ENCODE data around the gene FAM90A26.
"Not testable (repeated sequence)": the region's sequence is repeated elsewhere in the genome, so short reads cannot be mapped to it uniquely, and the experiment has no call there.

Gene FAM90A26, protein sequence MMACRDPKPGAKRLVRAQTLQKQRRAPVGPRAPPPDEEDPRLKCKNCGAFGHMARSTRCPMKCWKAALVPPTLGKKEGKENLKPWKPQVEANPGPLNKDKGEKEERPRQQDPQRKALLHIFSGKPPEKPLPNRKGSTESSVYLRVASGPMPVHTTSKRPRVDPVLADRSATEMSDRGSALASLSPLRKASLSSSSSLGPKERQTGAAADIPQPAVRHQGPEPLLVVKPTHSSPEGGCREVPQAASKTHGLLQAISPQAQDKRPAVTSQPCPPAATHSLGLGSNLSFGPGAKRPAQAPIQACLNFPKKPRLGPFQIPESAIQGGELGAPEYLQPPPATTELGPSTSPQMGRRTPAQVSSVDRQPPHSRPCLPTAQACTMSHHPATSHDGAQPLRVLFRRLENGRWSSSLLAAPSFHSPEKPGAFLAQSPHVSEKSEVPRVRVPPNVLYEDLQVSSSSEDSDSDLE

DNA sequence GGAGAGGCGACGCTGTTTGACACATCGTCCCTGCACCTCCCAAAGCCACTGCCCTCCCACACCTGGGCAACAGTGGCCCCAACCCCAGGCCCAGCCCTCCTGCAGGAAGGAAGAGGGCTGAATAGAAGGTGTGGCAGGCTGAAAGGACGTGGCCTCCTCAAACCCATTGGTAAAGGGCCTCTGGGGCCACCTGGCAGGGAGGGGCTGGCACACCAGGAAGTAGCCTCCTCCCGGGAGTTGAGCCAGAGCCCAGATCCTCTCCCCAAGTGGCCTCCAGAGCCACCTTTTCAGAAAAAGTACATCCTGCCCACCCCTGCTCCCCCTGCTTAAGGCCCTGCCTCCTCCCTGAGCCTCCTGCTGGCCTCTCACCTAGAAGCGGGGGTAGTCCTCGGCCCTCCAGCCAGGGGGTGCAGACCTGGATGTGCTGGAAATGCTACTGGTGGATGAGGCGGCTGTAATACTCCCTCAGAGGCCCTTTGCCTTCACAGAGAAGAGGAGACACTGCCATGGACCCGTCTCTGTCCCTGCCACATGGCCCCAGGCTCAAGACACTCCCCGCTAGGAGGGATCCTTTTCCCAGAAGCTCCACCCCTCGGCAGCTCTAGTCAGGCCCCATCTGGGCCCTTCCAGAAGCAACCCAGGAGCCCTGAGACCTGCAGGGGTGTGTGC is at the start of gene FAM90A26:
TSS of gene FAM90A26 (plus strand) at position 619 of the 669 bp plus-strand sequence. CDS start 2,764 bp downstream, outside the sequence.
- not testable (repeated sequence) for DNase-seq

DNA sequence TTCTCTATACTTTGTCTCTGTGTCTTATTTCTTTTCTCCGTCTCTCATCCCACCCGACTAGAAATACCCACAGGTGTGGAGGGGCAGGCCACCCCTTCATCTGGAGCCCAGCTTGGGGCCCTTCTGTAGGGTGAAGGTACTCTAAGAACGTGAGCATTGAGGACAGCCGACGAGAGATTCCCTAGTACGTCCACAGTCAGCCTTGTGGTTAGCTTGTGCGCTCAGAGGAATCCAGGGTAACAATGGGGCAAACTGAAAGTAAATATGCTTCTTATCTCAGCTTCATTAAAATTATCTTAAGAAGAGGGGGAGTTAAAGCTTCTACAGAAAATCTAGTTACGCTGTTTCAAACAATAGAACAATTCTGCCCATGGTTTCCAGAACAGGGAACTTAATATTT is 47.5 kb upstream of the FAM90A26 start:
- not testable (repeated sequence) for DNase-seq

DNA sequence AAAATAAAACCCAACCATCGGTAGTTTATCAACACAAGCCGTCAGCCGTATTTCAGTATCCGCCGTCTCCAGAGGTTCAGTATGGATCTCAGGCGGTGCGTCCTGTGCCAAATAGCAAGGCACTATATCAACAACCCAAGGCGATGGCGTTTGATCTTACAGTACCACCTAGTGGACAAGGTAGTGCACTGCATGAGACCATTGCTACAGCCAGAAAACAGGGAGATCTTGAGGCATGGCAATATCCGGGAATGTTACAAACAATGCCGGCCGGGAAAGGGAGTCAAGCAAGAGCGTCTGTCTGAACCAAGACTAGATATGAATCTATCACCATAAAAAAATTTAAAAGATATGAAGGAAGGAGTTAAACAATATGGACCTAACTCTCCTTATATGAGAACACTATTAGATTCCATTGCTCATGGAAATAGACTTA is 46.6 kb upstream of the FAM90A26 start:
- DNase-seq: peak; percentile 21

DNA sequence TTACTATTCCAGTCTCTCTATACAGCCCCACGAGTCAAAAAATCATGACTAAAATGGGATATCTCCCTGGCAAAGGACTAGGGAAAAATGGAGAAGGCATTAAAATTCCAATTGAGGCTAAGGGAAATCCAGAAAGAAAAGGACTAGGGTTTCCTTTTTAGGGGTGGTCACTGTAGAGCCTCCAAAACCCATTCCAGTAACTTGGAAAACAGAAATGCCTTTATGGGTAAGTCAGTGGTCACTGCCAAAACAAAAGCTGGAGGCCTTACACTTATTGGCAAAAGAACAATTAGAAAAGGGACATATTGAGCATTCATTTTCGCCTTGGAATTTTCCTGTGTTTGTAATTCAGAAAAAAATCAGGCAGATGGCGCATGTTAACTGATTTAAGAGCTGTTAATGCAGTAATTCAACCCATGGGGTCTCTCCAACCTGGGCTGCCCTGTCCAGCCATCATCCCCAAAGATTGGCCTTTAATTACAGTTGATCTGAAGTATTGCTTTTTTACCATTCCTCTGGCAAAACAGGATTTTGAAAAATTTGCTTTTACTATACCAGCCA is 44.5 kb upstream of the FAM90A26 start:
- DNase-seq: not testable (repeated sequence)

DNA sequence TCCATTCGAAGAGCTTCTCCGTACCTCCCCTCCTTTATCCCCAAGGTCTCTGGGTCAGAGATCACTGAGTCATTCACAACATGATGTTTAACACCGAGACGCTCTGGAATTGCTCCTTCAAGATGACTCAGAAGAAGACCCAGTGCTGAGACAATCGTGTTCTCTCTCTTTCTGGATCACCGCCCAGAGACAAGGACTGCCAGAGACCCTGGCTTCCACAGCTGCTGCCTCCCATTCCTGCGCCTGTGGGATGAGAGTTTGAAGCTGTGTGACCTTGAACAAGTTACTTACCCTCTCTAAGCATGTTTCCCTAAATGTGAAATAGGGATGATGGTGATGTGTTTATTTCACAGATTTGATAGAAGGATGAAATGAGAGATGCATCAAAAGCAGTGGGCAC is 38.8 kb upstream of the FAM90A26 start:
- DNase-seq: not testable (repeated sequence)

DNA sequence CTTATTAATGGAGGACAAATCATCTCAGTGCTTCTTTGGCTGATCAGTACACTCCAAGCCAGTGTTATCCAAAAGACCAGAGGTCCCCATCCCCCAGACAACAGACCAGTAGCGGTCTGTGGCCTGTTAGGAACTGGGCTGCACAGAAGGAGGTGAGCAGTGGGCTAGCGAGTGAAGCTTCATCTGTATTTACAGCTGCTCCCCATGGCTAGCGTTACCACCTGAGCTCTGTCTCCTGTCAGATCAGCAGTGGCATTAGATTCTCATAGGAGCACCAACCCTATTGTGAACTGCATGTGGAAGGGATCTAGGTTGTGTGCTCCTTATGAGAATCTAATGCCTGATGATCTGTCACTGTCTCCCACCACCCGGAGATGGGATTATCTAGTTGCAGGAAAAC is 37.4 kb upstream of the FAM90A26 start:
- not testable (repeated sequence) for DNase-seq

DNA sequence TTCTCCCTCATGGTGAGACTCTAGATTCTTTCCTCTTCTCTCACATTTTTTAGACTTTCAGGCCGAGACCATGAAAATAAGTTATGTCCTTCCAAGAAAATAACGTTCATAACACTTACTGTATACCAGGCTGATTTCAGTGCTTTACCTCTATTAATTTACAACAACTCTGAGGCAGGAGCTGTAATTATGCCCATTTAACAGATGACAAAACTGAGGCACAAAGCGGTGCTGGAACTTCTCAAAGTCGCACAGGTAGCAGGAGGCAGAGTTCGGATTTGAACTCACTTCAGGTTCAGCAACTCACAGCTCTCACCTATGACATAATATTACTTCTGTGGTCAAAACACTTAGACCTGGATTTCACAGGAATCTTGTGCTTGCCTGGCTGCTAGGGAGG is 36.2 kb upstream of the FAM90A26 start:
- DNase-seq: not testable (repeated sequence)

DNA sequence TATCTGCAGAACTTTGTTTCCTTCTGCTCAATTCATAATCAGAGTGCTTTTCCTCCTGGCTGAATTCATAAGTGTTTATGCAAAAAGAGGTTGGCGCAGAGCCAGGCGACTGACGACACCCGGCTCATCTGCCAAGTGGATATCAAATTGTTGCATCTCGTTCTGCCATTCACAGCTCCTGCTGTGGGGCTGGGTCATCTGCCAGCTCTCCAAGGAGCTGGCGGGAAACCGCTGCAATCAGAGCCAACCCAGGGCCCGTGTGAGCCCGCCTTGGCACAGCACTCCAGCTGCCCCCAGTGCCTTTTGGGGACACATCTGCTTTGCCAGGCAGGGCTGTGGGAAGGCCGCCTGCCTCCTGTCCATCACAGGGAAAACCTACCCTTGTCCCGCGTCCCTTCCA is 35.7 kb upstream of the FAM90A26 start:
- not testable (repeated sequence) for DNase-seq

DNA sequence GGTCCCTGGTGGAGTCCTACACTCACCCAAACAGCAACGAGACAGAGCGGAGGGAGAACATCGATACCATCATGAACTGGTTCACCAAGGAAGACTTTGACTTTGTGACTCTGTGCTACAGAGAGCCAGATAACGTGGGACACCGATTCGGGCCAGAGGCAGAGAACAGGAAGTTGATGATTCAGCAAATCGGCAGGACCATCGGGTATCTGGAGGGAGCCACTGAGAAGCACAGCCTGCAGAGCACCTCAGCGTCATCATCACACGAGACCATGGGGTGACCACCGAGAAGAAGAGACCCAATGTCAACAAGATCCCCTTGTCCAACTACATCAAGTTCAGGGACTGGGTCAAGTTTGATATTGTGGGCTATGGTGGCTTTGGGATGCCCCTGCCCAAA is 29.2 kb upstream of the FAM90A26 start:
- DNase-seq: not testable (repeated sequence)

DNA sequence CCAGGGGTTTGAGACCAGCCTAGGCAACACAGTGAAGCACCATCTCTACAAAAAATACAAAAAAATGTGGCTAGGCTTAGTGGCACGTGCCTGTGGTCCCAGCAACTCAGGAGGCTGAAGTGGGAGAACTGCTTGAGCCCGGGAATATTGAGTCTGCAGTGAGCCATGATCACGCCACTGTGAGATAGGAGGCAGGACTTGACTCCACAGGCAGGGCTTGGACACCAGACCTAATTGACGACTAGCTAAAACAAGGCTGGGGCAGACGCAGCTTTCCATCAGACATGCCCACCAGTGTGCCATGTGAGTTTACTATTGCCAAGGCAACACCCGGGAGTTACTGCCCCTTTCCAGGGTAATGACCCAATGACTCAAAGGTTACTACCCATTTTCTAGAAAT is 27.4 kb upstream of the FAM90A26 start:
- not testable (repeated sequence) for DNase-seq

DNA sequence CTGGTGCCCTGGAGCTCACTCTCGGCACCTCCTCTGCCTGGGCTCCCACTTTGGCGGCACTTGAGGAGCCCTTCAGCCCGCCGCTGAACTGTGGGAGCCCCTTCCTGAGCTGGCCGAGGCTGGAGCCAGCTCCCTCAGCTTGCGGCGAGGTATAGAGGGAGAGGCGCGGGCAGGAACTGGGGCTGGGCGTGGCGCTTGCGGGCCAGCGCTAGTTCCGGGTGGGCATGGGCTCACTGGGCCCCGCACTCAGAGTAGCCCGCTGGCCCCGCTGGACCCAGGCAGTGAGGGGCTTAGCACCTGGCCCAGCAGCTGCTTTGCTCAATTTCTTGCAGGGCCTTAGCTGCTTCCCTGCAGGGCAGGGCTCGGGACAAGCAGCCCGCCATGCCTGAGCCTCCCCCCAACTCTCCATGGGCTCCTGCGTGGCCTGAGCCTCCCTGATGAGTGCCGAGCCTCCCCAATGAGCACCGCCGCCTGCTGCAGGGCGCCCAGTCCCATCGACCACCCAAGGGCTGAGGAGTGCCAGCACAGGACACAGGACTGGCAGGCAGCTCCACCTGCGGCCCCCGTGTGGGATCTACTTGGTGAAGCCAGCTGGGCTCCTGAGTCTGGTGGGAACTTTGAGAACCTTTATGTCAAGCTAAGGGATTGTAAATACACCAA is 26.7 kb upstream of the FAM90A26 start:
- DNase-seq: no peak

DNA sequence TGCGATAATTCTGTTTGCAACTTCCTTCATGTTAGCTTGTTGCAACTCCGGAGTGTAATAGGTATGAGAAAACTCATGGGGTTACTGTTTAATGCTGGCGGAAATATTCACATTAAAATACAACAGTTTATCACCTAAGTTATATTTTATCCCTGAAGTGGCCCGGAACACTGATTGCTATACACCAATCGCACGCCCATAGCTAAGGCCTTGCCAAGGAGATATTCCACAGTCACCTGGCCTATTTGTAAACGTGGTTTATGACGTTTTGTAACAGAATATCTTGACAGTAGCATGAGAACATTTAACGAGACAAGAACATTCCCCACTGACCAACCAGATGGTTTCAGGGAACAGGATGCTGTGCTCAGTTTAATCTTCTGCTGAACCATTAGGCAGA is 23.2 kb upstream of the FAM90A26 start:
- no peak for DNase-seq

DNA sequence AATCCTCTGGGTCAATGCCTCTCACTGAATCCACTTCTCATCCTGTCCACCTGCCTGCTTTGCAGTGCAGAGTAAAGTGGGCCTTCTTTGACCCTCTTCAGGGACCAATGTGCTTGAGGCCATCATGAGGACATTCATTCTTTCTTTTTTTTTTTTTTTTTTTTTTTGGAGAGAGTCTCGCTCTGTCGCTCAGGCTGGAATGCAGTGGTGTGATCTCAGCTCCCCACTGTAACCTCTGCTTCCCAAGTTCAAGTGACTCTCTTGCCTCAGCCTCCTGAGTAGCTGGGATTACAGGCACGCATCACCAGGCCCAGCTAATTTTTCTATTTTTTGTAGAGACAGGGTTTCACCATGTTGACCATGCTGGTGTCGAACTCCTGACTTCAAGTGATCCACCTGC is 22.8 kb upstream of the FAM90A26 start:
- not testable (repeated sequence) for DNase-seq

DNA sequence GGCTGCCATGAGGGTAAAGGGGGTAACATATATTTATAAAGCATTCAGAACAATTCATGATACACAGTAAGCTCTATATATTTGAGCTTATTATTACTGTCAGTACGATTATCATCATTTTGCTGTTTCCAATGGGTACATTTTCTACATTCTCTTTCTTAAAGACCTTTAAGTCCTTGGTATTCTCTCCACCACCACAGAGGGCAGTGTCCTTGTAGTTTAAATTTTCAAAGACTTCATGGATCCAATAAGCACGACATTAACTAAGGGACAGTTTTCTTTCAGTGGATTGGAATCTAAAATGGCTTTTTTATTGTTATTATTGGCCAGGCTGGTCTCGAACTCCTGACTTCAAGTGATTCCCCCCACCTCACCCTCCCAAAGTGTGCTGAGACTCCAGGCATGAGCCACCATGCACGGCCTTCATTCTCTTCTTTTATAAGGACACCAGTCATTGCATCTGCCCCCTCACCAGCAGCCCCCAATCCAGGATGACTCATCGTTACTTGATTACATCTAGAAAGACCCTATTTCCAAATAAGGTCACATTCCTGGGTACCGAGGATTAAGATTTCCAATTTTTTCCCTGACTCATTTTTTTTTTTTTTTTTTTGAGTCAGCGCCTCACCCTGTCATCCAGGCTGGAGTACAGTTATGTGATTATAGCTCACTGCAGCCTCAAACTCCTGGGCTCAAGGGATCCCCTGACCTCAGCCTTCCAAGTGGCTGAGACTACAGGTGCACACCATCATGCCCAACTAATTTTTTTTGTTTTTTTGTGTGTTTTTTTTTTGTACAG is 21.4 kb upstream of the FAM90A26 start:
- DNase-seq: not testable (repeated sequence)

DNA sequence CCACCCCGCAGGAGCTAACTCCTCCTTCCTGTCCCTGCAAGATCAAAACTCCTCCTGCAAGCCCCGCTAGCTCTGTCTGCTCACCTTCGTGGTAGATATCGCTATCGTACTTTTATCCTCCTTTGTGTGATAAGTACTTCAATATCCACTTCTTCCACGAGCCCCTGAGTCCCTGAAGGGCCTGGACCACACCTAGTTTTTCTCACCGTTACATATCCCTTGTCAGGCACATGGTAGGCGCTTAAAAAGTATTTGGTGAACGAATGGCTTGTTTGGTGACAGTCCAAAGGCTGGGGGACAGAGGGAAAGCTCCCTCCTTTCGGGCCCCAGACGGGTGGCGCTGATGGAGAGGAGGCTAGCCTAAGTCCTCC is 18.4 kb upstream of the FAM90A26 start:
- DNase-seq: not testable (repeated sequence)

DNA sequence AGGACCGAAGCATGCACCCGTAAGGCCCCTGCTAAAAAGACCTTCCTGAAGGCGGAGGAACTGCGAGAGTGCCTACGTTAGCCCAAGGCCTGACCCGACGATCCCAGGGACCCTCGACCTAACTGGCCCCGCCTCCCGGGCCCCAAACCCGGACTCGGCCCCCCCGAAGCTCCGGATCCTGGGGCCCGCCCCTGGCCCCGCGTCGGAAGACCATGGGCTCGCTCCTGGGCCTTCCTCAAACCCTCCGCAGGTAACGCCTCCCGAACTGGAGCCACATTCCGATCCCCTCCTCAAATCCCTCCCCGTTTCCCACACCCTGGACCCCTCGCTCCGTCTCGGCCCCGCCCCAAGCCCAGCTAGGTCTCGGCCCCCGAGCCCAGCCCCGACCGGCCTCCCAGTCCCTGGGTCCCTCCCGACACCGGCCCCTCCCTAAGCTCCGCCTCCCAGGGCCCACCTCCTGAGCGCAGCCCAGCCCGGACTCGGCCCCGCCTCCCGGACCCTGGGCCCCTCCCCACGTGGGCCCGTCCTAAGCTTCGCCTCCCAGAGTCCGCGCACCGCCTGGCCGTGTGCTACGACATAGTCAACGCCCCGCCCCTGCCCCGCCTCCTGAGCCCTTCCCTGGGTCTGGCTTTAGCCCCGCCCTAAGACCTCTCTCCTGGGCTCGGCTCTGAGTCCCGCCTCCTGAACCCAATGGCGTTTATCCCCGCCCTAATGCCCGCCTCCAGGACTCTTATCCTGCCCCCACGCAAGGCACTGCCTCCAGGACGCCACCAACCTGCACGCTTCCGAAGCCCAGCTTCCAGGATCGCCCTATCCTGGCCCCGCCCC is 17.8 kb upstream of the FAM90A26 start:
- peak; percentile 97 for DNase-seq

DNA sequence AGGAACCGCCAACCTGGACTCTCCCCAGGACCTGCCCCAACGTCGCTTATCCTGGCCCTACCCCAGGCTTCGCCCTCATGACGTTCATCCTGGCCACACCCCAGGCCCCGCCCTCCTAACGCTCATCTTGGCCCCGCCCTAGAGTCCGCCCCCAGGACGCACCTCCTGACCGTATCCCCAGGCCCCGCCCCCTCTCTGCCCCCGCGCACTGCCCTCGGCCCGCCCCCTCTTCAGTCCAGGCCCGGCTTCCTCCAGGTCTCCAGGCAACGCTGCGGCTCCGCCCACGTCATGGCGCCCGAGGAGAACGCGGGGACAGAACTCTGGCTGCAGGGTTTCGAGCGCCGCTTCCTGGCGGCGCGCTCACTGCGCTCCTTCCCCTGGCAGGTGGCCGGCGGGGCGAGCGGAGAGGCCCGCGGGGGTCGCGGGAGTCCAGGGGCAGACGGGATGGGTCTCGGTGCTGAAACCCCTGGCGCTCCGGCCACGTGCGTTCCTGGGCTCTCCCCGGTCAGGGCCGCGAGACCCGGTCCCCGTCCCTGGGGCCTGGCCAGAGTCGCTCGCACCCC is 17.1 kb upstream of the FAM90A26 start:
- DNase-seq: peak; percentile 97

DNA sequence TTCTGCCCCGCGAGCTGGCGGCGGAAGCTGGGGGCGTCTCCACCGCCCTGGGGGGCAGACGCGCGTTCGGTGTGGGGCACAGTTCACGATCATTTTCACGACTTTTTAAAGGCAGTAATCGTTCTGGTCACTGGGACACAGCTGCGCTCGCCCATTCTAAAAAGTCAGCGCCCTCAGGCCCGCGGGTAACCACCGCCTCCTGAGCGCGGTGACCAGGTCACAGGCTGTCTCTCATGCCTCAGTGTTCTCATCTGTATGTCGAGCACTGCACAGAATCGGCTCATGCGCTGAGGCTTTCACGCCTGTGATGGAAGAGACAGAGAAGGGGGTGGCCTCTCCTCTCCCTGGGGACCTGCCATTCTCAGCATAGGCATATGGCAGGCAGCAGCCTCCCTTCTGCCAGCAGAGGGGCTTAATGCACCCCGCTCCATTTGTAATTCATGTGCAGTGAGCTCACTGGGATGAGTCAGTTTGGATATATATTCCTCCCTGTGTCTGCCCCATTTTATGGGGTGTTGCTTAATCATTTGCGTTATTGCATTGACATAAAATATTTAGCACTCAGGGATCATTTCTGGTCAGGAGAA is 16.5 kb upstream of the FAM90A26 start:
- DNase-seq: not testable (repeated sequence)

DNA sequence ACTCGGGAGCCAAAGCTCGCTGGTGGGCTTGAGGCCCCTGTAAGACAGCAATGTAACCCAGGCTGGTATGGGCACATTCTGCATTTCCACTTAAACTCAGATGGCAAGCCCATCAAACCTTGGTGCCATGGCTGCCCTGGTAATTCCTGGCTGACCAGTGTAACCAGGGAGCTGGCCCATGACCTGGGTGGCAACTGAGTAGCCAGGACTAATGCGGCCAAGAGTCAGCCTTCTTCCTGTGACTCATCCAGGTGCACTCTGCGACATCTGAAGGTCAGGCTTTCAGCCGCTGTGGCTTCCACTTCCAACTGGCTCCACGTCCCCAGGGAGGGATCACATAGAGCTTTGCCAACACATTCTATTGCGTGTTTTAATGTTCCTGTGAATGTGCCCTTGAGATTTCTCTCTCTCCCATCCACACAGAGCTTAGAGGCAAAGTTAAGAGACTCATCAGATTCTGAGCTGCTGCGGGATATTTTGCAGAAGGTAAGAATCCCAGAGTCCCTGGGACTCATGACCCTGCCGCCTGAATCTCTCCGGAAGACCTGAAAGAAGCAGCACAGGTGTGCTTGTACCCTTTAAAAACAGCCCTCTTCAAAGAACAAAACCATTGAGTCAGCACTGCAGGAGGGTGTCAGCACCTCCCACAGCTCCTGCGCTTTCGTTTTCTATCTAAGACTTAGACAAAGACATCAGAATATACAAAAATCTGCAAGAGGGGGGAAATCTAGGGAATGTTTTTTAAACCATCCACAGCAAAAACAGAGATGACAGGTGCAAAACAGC is 14.9 kb upstream of the FAM90A26 start:
- DNase-seq: peak; percentile 39

DNA sequence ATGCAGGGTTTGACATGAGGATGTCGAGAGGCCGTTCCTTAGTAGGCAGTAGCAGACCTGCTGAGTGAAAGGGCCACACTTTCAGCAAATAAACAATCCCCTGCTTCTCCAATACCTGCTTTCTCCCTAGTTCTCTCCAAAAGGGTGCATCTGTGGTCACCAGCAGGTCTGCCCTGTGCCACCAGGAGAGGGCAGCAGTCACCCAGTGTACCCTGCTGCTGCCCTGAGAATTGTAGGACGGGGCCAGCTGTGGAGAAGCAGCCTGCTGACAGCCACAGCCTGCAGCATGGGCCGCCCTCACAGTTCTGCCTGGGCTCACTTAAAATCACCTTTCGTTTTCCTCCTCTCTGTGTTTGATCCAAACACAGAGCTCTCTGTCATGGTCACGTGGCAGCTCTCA is 11.8 kb upstream of the FAM90A26 start:
- DNase-seq: not testable (repeated sequence)
